Measurements from ENCODE around the gene DHCR24. TPM values are rescaled to one million over a fixed set of nuclear protein-coding genes. Genes with fewer than 3 reads are reported as not detected.
"Not testable (repeated sequence)": the region's sequence is repeated elsewhere in the genome, so short reads cannot be mapped to it uniquely, and the experiment has no call there.

DHCR24 gene
- total RNA-seq, 1 experiment from 2014 or later, result 65.8 TPM

GRCh38 chr1:54883349-54884102, 3.5 kb downstream of the DHCR24 start:
- peaks cover 30% of the 10 kb centered on the region for H3K4me1 ChIP-seq (replicated peaks)
- H3K36me3 ChIP-seq, result peaks cover 29% of the 10 kb centered on the region
- no peaks in the 10 kb centered on the region for H3K27me3 ChIP-seq (replicated peaks)
- H3K9me3 ChIP-seq (replicated peaks), result no peaks in the 10 kb centered on the region
- H3K27ac ChIP-seq, result no peak overlapping the region
- no peak overlapping the region for H3K4me3 ChIP-seq
- no peak for DNase-seq (ENCODE audit: low read depth in 1 of 2, low spot score in 2 of 2)

GRCh38 chr1:54882519-54882918, 4.5 kb downstream of the DHCR24 start:
- Histone ChIP-seq H3K4me1 (replicated peaks) (peaks cover 20% of the 10 kb centered on the region), H3K4me3 (no peak overlapping the region), H3K27me3 (replicated peaks) (no peaks in the 10 kb centered on the region), H3K27ac (no peak overlapping the region), H3K36me3 (peaks cover 29% of the 10 kb centered on the region), H3K9me3 (replicated peaks) (no peaks in the 10 kb centered on the region)
- no peak for DNase-seq (ENCODE audit: low read depth in 1 of 2, low spot score in 2 of 2)

- not testable (repeated sequence) for H3K4me3 ChIP-seq; DNase-seq (ENCODE audit: low read depth in 1 of 2, low spot score in 2 of 2); H3K9me3 ChIP-seq (replicated peaks)
These were observed 5.4 kb downstream of the DHCR24 start for GRCh38 chr1:54881604-54882003.

GRCh38 chr1:54879872-54880271, 7.1 kb downstream of the DHCR24 start:
- H3K36me3 ChIP-seq, result peaks cover 41% of the 10 kb centered on the region
- peaks cover 16% of the 10 kb centered on the region for H3K4me1 ChIP-seq (replicated peaks)
- DNase-seq (ENCODE audit: low read depth in 1 of 2, low spot score in 2 of 2), result no peak
- H3K9me3 ChIP-seq (replicated peaks), result no peaks in the 10 kb centered on the region
- H3K27me3 ChIP-seq (replicated peaks), result no peaks in the 10 kb centered on the region
- no peak overlapping the region for H3K27ac ChIP-seq
- H3K4me3 ChIP-seq, result no peak overlapping the region

More at GRCh38 chr1:54881604-54882003, 5.4 kb downstream of the DHCR24 start:
- peaks cover 29% of the 10 kb centered on the region for H3K36me3 ChIP-seq
- H3K4me1 ChIP-seq (replicated peaks), result peaks cover 17% of the 10 kb centered on the region
- H3K27ac ChIP-seq; H3K27me3 ChIP-seq (replicated peaks): not testable (repeated sequence)

GRCh38 chr1:54876814-54877213, 10.2 kb downstream of the DHCR24 start:
- peaks cover 57% of the 10 kb centered on the region for H3K36me3 ChIP-seq
- H3K27ac ChIP-seq, result no peak overlapping the region
- no peaks in the 10 kb centered on the region for H3K27me3 ChIP-seq (replicated peaks)
- no peak overlapping the region for H3K4me3 ChIP-seq
- no peak for DNase-seq (ENCODE audit: low read depth in 1 of 2, low spot score in 2 of 2)
- H3K9me3 ChIP-seq (replicated peaks), result no peaks in the 10 kb centered on the region
- peaks cover 11% of the 10 kb centered on the region; the same call in 1 of the 2 replicates for H3K4me1 ChIP-seq (replicated peaks)

- Histone ChIP-seq H3K9me3 (replicated peaks) (no peaks in the 10 kb centered on the region), H3K36me3 (peaks cover 54% of the 10 kb centered on the region), H3K4me1 (replicated peaks) (peaks cover 11% of the 10 kb centered on the region; the same call in 1 of the 2 replicates), H3K4me3 (no peak overlapping the region), H3K27me3 (replicated peaks) (no peaks in the 10 kb centered on the region), H3K27ac (no peak overlapping the region)
- DNase-seq (ENCODE audit: low read depth in 1 of 2, low spot score in 2 of 2), result no peak
These were observed 12.0 kb downstream of the DHCR24 start for GRCh38 chr1:54875000-54875399.

- Histone ChIP-seq H3K36me3 (peaks cover 56% of the 10 kb centered on the region), H3K4me1 (replicated peaks) (peaks cover 11% of the 10 kb centered on the region; the same call in 1 of the 2 replicates), H3K4me3 (no peak overlapping the region), H3K27ac (no peak overlapping the region), H3K27me3 (replicated peaks) (no peaks in the 10 kb centered on the region), H3K9me3 (replicated peaks) (no peaks in the 10 kb centered on the region)
- DNase-seq (ENCODE audit: low read depth in 1 of 2, low spot score in 2 of 2), result no peak
These were observed 12.7 kb downstream of the DHCR24 start for GRCh38 chr1:54874079-54874830.

GRCh38 chr1:54872036-54872331, 15.0 kb downstream of the DHCR24 start:
- H3K27ac ChIP-seq, result no peak overlapping the region
- peaks cover 11% of the 10 kb centered on the region; the same call in 1 of the 2 replicates for H3K4me1 ChIP-seq (replicated peaks)
- no peaks in the 10 kb centered on the region for H3K27me3 ChIP-seq (replicated peaks)
- no peak overlapping the region for H3K4me3 ChIP-seq
- H3K36me3 ChIP-seq, result peaks cover 65% of the 10 kb centered on the region
- H3K9me3 ChIP-seq (replicated peaks), result no peaks in the 10 kb centered on the region
- DNase-seq (ENCODE audit: low read depth in 1 of 2, low spot score in 2 of 2), result no peak

GRCh38 chr1:54871275-54872035, 15.5 kb downstream of the DHCR24 start:
- Histone ChIP-seq H3K36me3 (peaks cover 65% of the 10 kb centered on the region), H3K4me1 (replicated peaks) (peaks cover 11% of the 10 kb centered on the region; the same call in 1 of the 2 replicates), H3K4me3 (no peak overlapping the region), H3K27ac (no peak overlapping the region), H3K27me3 (replicated peaks) (no peaks in the 10 kb centered on the region), H3K9me3 (replicated peaks) (no peaks in the 10 kb centered on the region)
- DNase-seq (ENCODE audit: low read depth in 1 of 2, low spot score in 2 of 2), result no peak

- Histone ChIP-seq H3K36me3 (peaks cover 63% of the 10 kb centered on the region), H3K4me1 (replicated peaks) (peaks cover 5% of the 10 kb centered on the region; the same call in 1 of the 2 replicates)
These were observed 16.1 kb downstream of the DHCR24 start for GRCh38 chr1:54870869-54871268.

GRCh38 chr1:54869173-54869851, 17.7 kb downstream of the DHCR24 start:
- Histone ChIP-seq H3K9me3 (replicated peaks) (no peaks in the 10 kb centered on the region), H3K4me1 (replicated peaks) (0 out of 2 replicates have a peak, but pooled peaks cover 2% of the 10 kb centered on the region), H3K4me3 (no peak overlapping the region), H3K27ac (no peak overlapping the region), H3K36me3 (peaks cover 61% of the 10 kb centered on the region), H3K27me3 (replicated peaks) (no peaks in the 10 kb centered on the region)
- DNase-seq (ENCODE audit: low read depth in 1 of 2, low spot score in 2 of 2), result no peak

More at GRCh38 chr1:54870869-54871268, 16.1 kb downstream of the DHCR24 start:
- no peak overlapping the region for H3K4me3 ChIP-seq
- H3K27ac ChIP-seq, result no peak overlapping the region
- no peaks in the 10 kb centered on the region for H3K9me3 ChIP-seq (replicated peaks)
- no peaks in the 10 kb centered on the region for H3K27me3 ChIP-seq (replicated peaks)
- DNase-seq (ENCODE audit: low read depth in 1 of 2, low spot score in 2 of 2), result no peak

GRCh38 chr1:54867717-54868057, 19.3 kb downstream of the DHCR24 start:
- Histone ChIP-seq H3K36me3 (peaks cover 48% of the 10 kb centered on the region), H3K9me3 (replicated peaks) (no peaks in the 10 kb centered on the region)

More at GRCh38 chr1:54867717-54868057, 19.3 kb downstream of the DHCR24 start:
- no peak overlapping the region for H3K4me3 ChIP-seq
- no peaks in the 10 kb centered on the region for H3K4me1 ChIP-seq (replicated peaks)
- H3K27ac ChIP-seq, result no peak overlapping the region
- H3K27me3 ChIP-seq (replicated peaks), result no peaks in the 10 kb centered on the region
- no peak for DNase-seq (ENCODE audit: low read depth in 1 of 2, low spot score in 2 of 2)

All from SJSA1 (cell line).